CD4-positive, alpha-beta T cell (primary cell): ENCODE measurements around the gene GRM8. TPM values are rescaled to one million over a fixed set of nuclear protein-coding genes. Genes with fewer than 3 reads are reported as not detected.

Experiments
- ATAC-seq: fragments of 200-7000 bp; cut with Tn5 transposase; one replicate; pipeline ENCODE4 v1.10.0; 2022; ENCODE audit warnings: mild to moderate bottlenecking; ENCODE audit not compliant: poor library complexity
- CTCF ChIA-PET: fragments of 350-600 bp; sonication (Branson Sonifier 250); formaldehyde crosslinking; loops from one replicate; lab custom pipeline; 2021; ENCODE audit warnings: antibody characterized with exemption, inconsistent platforms; lab: Charles Lee
- POLR2A ChIA-PET: fragments of 350-600 bp; sonication (Branson Sonifier 250); formaldehyde crosslinking; loops from one replicate; lab custom pipeline; 2021; ENCODE audit warnings: antibody characterized with exemption, inconsistent platforms; lab: Charles Lee
- DNase-seq, 14 experiments: peaks; one replicate each; pipeline ENCODE4 v3.0.0-alpha.2; 2013 to 2020; ENCODE audit warnings: mixed read lengths in 2 of 14
- H3K27ac ChIP-seq, 2 donors: one replicate each; pipeline versions ENCODE4 v1.5.1 to v1.7.0; 2013; ENCODE audit warnings: low read length in 2 of 2, low read depth in 1 of 2, mild to moderate bottlenecking in 1 of 2
- H3K27me3 ChIP-seq, 2 experiments: 1 replicate in 1 of 2; 2 replicates in 1 of 2; pipeline versions ENCODE4 v1.6.1 to v1.7.0; 2013; ENCODE audit warnings: low read length in 2 of 2, control low read depth in 1 of 2, mild to moderate bottlenecking in 1 of 2, moderate library complexity in 1 of 2; ENCODE audit not compliant: insufficient read depth in 2 of 2, control insufficient read depth in 1 of 2
- H3K36me3 ChIP-seq: one replicate; pipeline ENCODE4 v1.6.1; 2013; ENCODE audit warnings: low read length, control low read depth; ENCODE audit not compliant: insufficient read depth
- H3K4me1 ChIP-seq: one replicate; pipeline ENCODE4 v1.6.1; 2013; ENCODE audit warnings: low read length, control low read depth; ENCODE audit not compliant: insufficient read depth
- H3K4me3 ChIP-seq: one replicate; pipeline ENCODE4 v1.5.1; 2013; ENCODE audit warnings: mild to moderate bottlenecking, low read length, moderate library complexity
- H3K9me3 ChIP-seq, 2 experiments: 1 replicate in 1 of 2; 2 replicates in 1 of 2; pipeline versions ENCODE4 v1.6.1 to v1.7.0; 2013; ENCODE audit warnings: low read length in 2 of 2, mild to moderate bottlenecking in 2 of 2, control low read depth in 1 of 2, moderate library complexity in 1 of 2; ENCODE audit not compliant: control insufficient read depth in 1 of 2, insufficient read depth in 1 of 2
- H3K27ac Mint-ChIP-seq: one replicate; pipeline ENCODE4 v1.8.0; 2020; ENCODE audit warnings: mixed read lengths
- H3K27me3 Mint-ChIP-seq: one replicate; pipeline ENCODE4 v1.8.0; 2021; ENCODE audit warnings: mixed read lengths
- H3K36me3 Mint-ChIP-seq: one replicate; pipeline ENCODE4 v1.8.0; 2021; ENCODE audit warnings: low read depth, mixed read lengths
- H3K4me1 Mint-ChIP-seq: one replicate; pipeline ENCODE4 v1.8.0; 2021; ENCODE audit warnings: low read depth, mixed read lengths
- H3K4me3 Mint-ChIP-seq: one replicate; pipeline ENCODE4 v1.8.0; 2020; ENCODE audit warnings: mild to moderate bottlenecking, mixed read lengths
- H3K9me3 Mint-ChIP-seq: one replicate; pipeline ENCODE4 v1.8.0; 2020; ENCODE audit warnings: mixed read lengths
- CTCF ChIP-seq: fragments of 200-600 bp; IDR thresholded peaks from one replicate; pipeline ENCODE4 v1.8.0; 2022; ENCODE audit warnings: antibody characterized with exemption, mild to moderate bottlenecking
- intact Hi-C, 2 experiments: fragments of 100-400 bp; cut with DNase I in 1 of 2; cut with micrococcal nuclease in 1 of 2; formaldehyde crosslinking; loops; one replicate each; pipeline versions ENCODE4 v1.15.1 to v1.9.0; 2023 to 2025; cut with DNase I, micrococcal nuclease
- total RNA-seq, 174 experiments: library from RNA in 2 of 174; stranded (reverse) in 2 of 174; gene quantifications; one replicate each; pipeline ENCODE4 v1.2.3 and lab custom pipeline; 2021 to 2026

The GRM8 gene
- total RNA-seq, 2 experiments from 2014 or later, result not detected

- CTCF ChIA-PET, result no interaction called here
- DNase-seq, result no peak
These were observed 273.0 kb downstream of the GRM8 start for GRCh38 chr7:126979722-126980121.

GRCh38 chr7:126978865-126979264 is 273.9 kb downstream of the GRM8 start:
- DNase-seq, result no peak
- Mint-ChIP-seq H3K9me3 (no peaks in the 10 kb centered on the region), H3K27ac (no peak overlapping the region), H3K27me3 (peaks cover 12% of the 10 kb centered on the region), H3K4me3 (no peak overlapping the region), H3K36me3 (no peaks in the 10 kb centered on the region), H3K4me1 (no peaks in the 10 kb centered on the region)
- TF ChIP-seq CTCF, result no peak
- no peaks in the 10 kb centered on the region for H3K36me3 ChIP-seq
- POLR2A ChIA-PET, result no interaction called here
- intact Hi-C loops, result no loop called here
- H3K4me1 ChIP-seq, result no peaks in the 10 kb centered on the region
- H3K9me3 ChIP-seq, result no peaks in the 10 kb centered on the region
- no peaks in the 10 kb centered on the region for H3K27me3 ChIP-seq
- no peak overlapping the region for H3K4me3 ChIP-seq
- ATAC-seq, result no peak
- no peak overlapping the region for H3K27ac ChIP-seq
- CTCF ChIA-PET, result no interaction called here

More at GRCh38 chr7:126979722-126980121, 273.0 kb downstream of the GRM8 start:
- H3K4me1 Mint-ChIP-seq, result no peaks in the 10 kb centered on the region
- TF ChIP-seq CTCF, result no peak
- no peaks in the 10 kb centered on the region for H3K36me3 Mint-ChIP-seq
- POLR2A ChIA-PET, result no interaction called here
- peaks cover 12% of the 10 kb centered on the region for H3K27me3 Mint-ChIP-seq
- no peaks in the 10 kb centered on the region for H3K9me3 Mint-ChIP-seq
- ATAC-seq, result no peak
- Histone ChIP-seq H3K4me1 (no peaks in the 10 kb centered on the region), H3K27me3 (no peaks in the 10 kb centered on the region), H3K9me3 (no peaks in the 10 kb centered on the region), H3K36me3 (no peaks in the 10 kb centered on the region), H3K27ac (no peak overlapping the region), H3K4me3 (no peak overlapping the region)
- H3K27ac Mint-ChIP-seq, result no peak overlapping the region
- H3K4me3 Mint-ChIP-seq, result no peak overlapping the region
- intact Hi-C loops, result no loop called here

GRCh38 chr7:126973066-126973465 is 279.7 kb downstream of the GRM8 start:
- Histone ChIP-seq H3K27ac (no peak overlapping the region), H3K4me3 (no peak overlapping the region), H3K4me1 (no peaks in the 10 kb centered on the region), H3K27me3 (no peaks in the 10 kb centered on the region), H3K36me3 (no peaks in the 10 kb centered on the region), H3K9me3 (no peaks in the 10 kb centered on the region)
- ChIA-PET CTCF (no interaction called here), POLR2A (no interaction called here)
- no peaks in the 10 kb centered on the region for H3K4me1 Mint-ChIP-seq
- intact Hi-C loops, result no loop called here
- no peak overlapping the region for H3K4me3 Mint-ChIP-seq
- no peak for TF ChIP-seq CTCF
- no peaks in the 10 kb centered on the region for H3K9me3 Mint-ChIP-seq
- no peak for ATAC-seq
- peaks cover 19% of the 10 kb centered on the region for H3K27me3 Mint-ChIP-seq
- no peak for DNase-seq
- H3K27ac Mint-ChIP-seq, result no peak overlapping the region
- no peaks in the 10 kb centered on the region for H3K36me3 Mint-ChIP-seq
